ENCODE measurements around the gene DSP. TPM values are rescaled to one million over a fixed set of nuclear protein-coding genes. Genes with fewer than 3 reads are reported as not detected.

The DSP gene
- total RNA-seq, 2 experiments from 2014 or later = 0.09 to 0.12 TPM

DNA sequence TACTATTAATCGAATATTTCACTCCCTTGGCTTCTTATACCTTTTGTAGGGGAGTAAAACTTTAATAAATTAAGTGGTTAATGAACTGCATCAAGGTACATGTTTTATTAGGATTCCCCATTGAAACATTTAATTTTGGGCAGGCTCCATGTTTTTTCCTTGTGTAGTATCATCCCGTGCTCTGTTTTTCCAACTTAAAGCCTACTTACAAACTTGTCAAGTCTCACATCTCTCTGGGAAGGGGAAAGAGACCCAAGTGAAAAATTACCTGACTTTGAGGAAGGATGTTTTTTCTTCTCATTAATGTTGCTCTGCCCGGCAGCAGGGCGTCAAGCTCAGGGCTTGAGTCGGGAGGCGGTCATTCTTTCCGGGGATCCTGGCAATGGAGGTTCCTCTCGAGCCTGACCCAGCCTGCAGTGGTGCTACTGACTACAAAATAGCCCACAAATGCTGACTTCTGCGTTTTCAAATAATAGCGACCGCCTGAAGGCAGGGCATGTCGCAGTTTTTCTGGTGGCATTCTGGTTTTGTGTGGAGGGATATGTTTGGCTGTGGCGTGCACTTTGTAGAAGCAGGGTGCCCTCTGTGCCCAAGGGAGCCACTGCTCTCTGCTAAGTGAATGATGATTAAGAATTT, 2.4 kb downstream of the DSP start:
- no peaks in the 10 kb centered on the region for H3K36me3 Mint-ChIP-seq
- H3K4me1 Mint-ChIP-seq = peaks cover 11% of the 10 kb centered on the region
- CTCF ChIA-PET = no interaction called here
- H3K27me3 Mint-ChIP-seq = peaks cover 76% of the 10 kb centered on the region
- H3K9me3 Mint-ChIP-seq (ENCODE audit: low read depth) = no peaks in the 10 kb centered on the region
- H3K4me3 Mint-ChIP-seq = no peak overlapping the region
- no peak overlapping the region for H3K27ac Mint-ChIP-seq
- DNase-seq (no peak), ATAC-seq (no peak)

DNA sequence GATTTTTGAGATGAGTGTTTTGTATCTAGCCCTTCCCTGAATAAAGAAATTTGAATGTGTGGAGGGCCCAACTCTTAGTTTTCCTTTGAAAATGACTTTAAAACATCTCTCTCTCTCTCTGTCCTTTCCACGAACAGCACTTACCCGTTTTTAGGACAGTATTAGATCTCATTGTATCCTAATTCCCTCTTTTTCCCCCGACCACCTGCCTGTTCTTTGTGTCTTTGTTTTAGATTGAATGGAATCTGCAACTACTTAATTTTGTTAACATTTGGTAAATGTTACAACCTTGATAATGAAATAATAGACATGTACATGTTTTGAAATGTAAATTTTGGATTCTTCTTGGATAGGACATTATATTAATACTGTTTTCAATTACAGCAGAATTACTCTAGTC, 3.1 kb downstream of the DSP start:
- Mint-ChIP-seq H3K4me1 (peaks cover 11% of the 10 kb centered on the region), H3K36me3 (no peaks in the 10 kb centered on the region), H3K27me3 (peaks cover 76% of the 10 kb centered on the region), H3K4me3 (no peak overlapping the region), H3K27ac (no peak overlapping the region), H3K9me3 (ENCODE audit: low read depth) (no peaks in the 10 kb centered on the region)
- CTCF ChIA-PET = no interaction called here
- DNase-seq = no peak
- no peak for ATAC-seq

- DNase-seq (no peak), ATAC-seq (no peak)
- Mint-ChIP-seq H3K9me3 (ENCODE audit: low read depth) (no peaks in the 10 kb centered on the region), H3K36me3 (no peaks in the 10 kb centered on the region), H3K4me3 (no peak overlapping the region), H3K4me1 (peaks cover 8% of the 10 kb centered on the region), H3K27me3 (peaks cover 68% of the 10 kb centered on the region), H3K27ac (no peak overlapping the region)
- CTCF ChIA-PET = no interaction called here
Observed at GRCh38 chr6:7545316-7546019, 4.0 kb downstream of the DSP start.

GRCh38 chr6:7546020-7546369, 4.5 kb downstream of the DSP start:
- no peak for DNase-seq
- peaks cover 63% of the 10 kb centered on the region for H3K27me3 Mint-ChIP-seq
- no peak overlapping the region for H3K27ac Mint-ChIP-seq
- no peaks in the 10 kb centered on the region for H3K36me3 Mint-ChIP-seq
- no peak for ATAC-seq
- CTCF ChIA-PET = no interaction called here
- no peaks in the 10 kb centered on the region for H3K9me3 Mint-ChIP-seq (ENCODE audit: low read depth)
- H3K4me1 Mint-ChIP-seq = peaks cover 4% of the 10 kb centered on the region
- no peak overlapping the region for H3K4me3 Mint-ChIP-seq

DNA sequence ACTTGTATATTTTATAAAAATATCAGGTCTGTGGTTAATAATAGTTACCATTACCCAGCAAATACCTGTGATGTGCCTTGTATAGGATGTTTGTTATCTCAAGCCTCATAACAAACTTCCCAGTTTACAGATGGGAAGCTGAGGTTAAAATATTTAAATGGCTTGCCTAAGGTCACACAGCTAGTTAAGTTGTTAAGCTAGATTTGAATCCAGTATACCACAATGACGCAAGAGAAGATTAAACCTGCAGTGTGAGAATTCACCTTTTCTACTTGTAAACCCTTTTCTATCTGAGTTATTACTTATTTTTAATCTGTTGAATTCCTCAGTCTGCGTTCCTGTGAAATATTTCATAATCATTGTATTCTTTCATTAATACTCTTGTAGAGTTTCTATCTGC, 4.9 kb downstream of the DSP start:
- ATAC-seq (no peak), DNase-seq (no peak)
- no peaks in the 10 kb centered on the region for H3K9me3 Mint-ChIP-seq (ENCODE audit: low read depth)
- no peaks in the 10 kb centered on the region for H3K36me3 Mint-ChIP-seq
- H3K4me3 Mint-ChIP-seq = no peak overlapping the region
- H3K27ac Mint-ChIP-seq = no peak overlapping the region
- H3K4me1 Mint-ChIP-seq = peaks cover 3% of the 10 kb centered on the region
- CTCF ChIA-PET = no interaction called here
- H3K27me3 Mint-ChIP-seq = peaks cover 61% of the 10 kb centered on the region

- H3K27ac Mint-ChIP-seq = no peak overlapping the region
- DNase-seq (no peak), ATAC-seq (no peak)
- CTCF ChIA-PET = no interaction called here
- no peaks in the 10 kb centered on the region for H3K9me3 Mint-ChIP-seq (ENCODE audit: low read depth)
- H3K36me3 Mint-ChIP-seq = no peaks in the 10 kb centered on the region
- H3K4me3 Mint-ChIP-seq = no peak overlapping the region
- H3K27me3 Mint-ChIP-seq = peaks cover 61% of the 10 kb centered on the region
- H3K4me1 Mint-ChIP-seq = peaks cover under 1% of the 10 kb centered on the region
Observed at GRCh38 chr6:7546896-7547295, 5.4 kb downstream of the DSP start.

- H3K4me3 Mint-ChIP-seq = no peak overlapping the region
- CTCF ChIA-PET = no interaction called here
- no peak for DNase-seq
- no peaks in the 10 kb centered on the region for H3K9me3 Mint-ChIP-seq (ENCODE audit: low read depth)
- no peaks in the 10 kb centered on the region for H3K36me3 Mint-ChIP-seq
- H3K27ac Mint-ChIP-seq = no peak overlapping the region
- H3K4me1 Mint-ChIP-seq = no peaks in the 10 kb centered on the region
- no peak for ATAC-seq
- peaks cover 60% of the 10 kb centered on the region for H3K27me3 Mint-ChIP-seq
Observed at GRCh38 chr6:7547315-7547714, 5.8 kb downstream of the DSP start.

DNA sequence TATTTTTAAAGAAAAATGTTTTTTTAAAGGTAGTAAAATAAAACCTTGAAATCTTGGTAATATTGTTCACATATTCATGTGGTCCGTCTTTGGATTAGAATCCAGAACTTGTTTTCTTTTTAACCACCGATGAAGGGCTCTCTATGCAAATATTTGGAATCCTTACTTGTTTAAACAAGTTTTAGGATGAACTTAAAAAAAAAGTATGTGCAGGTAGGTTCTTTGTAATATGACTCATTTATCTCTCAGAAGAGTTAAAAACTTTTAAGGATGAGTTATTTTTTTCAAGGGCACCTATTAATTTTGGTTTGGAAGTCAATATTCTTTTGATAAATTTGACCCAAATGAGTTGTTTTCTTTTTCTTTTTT, 8.9 kb downstream of the DSP start:
- Mint-ChIP-seq H3K4me1 (no peaks in the 10 kb centered on the region), H3K9me3 (ENCODE audit: low read depth) (no peaks in the 10 kb centered on the region), H3K27ac (no peak overlapping the region), H3K27me3 (peaks cover 56% of the 10 kb centered on the region), H3K4me3 (no peak overlapping the region), H3K36me3 (no peaks in the 10 kb centered on the region)
- CTCF ChIA-PET = interaction anchor here (0.7 kb wide), 1 partner anchor 61 kb away, joined by 3 read pairs; no protein-coding TSS in a partner anchor
- no peak for DNase-seq
- no peak for ATAC-seq

GRCh38 chr6:7554533-7555275, 13.2 kb downstream of the DSP start:
- Mint-ChIP-seq H3K27ac (no peak overlapping the region), H3K4me1 (no peaks in the 10 kb centered on the region), H3K4me3 (no peak overlapping the region), H3K9me3 (ENCODE audit: low read depth) (no peaks in the 10 kb centered on the region), H3K27me3 (peaks cover 55% of the 10 kb centered on the region), H3K36me3 (no peaks in the 10 kb centered on the region)
- DNase-seq (no peak), ATAC-seq (no peak)
- CTCF ChIA-PET = interaction anchor here (0.7 to 1.2 kb wide), 2 partner anchors 19 to 61 kb away, joined by 3 read pairs; no protein-coding TSS in a partner anchor

DNA sequence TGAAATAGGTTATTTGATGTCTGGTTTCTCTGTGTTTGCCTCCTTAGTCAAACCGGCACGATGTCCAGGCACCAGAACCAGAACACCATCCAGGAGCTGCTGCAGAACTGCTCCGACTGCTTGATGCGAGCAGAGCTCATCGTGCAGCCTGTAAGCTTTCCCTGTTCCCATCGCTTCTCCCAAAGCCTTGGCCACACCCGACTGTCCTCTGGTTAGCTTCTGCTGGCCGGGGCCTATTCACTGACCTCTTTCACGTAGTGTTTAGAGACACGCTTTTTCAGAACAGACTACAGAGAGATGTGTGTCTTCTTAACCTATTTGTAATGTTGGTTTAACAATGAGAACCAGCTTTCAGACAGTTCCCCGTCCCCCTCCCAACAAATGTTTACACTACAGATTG, 14.2 kb downstream of the DSP start:
- CTCF ChIA-PET = no interaction called here
- H3K9me3 Mint-ChIP-seq (ENCODE audit: low read depth) = no peaks in the 10 kb centered on the region
- no peak overlapping the region for H3K27ac Mint-ChIP-seq
- H3K4me1 Mint-ChIP-seq = no peaks in the 10 kb centered on the region
- H3K36me3 Mint-ChIP-seq = no peaks in the 10 kb centered on the region
- H3K27me3 Mint-ChIP-seq = peaks cover 62% of the 10 kb centered on the region
- no peak for DNase-seq
- ATAC-seq = no peak
- no peak overlapping the region for H3K4me3 Mint-ChIP-seq

GRCh38 chr6:7556394-7557106, 15.1 kb downstream of the DSP start:
- no peak for DNase-seq
- H3K9me3 Mint-ChIP-seq (ENCODE audit: low read depth) = no peaks in the 10 kb centered on the region
- H3K27me3 Mint-ChIP-seq = peaks cover 70% of the 10 kb centered on the region
- CTCF ChIA-PET = no interaction called here
- no peak for ATAC-seq
- H3K27ac Mint-ChIP-seq = no peak overlapping the region
- H3K4me3 Mint-ChIP-seq = no peak overlapping the region
- no peaks in the 10 kb centered on the region for H3K36me3 Mint-ChIP-seq
- no peaks in the 10 kb centered on the region for H3K4me1 Mint-ChIP-seq

DNA sequence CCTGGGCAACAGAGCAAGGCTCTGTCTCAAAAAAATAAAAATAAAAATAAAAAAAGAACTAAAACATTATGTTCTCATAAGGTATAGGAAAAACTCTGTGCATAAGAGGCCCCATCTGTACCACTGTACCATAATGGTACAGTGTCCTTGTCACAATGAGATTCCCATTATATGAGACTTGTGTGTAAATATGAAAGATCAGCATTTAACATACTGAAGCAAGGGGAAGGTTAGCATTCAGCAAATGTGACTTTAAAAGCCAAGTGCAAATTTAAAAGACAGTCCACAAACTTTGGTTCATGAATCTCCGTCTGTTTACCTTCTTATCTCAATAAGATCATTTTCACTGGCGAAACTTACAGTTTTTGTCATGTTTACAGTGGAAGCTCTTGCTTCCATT, 16.2 kb downstream of the DSP start:
- Mint-ChIP-seq H3K27ac (no peak overlapping the region), H3K4me3 (no peak overlapping the region), H3K36me3 (no peaks in the 10 kb centered on the region), H3K4me1 (no peaks in the 10 kb centered on the region), H3K9me3 (ENCODE audit: low read depth) (no peaks in the 10 kb centered on the region), H3K27me3 (peaks cover 70% of the 10 kb centered on the region)
- no peak for DNase-seq
- no peak for ATAC-seq
- CTCF ChIA-PET = no interaction called here

GRCh38 chr6:7558781-7559180, 17.3 kb downstream of the DSP start:
- no peak overlapping the region for H3K4me3 Mint-ChIP-seq
- CTCF ChIA-PET = no interaction called here
- no peak for ATAC-seq
- H3K27ac Mint-ChIP-seq = no peak overlapping the region
- no peaks in the 10 kb centered on the region for H3K9me3 Mint-ChIP-seq (ENCODE audit: low read depth)
- H3K36me3 Mint-ChIP-seq = no peaks in the 10 kb centered on the region
- no peaks in the 10 kb centered on the region for H3K4me1 Mint-ChIP-seq
- no peak for DNase-seq
- H3K27me3 Mint-ChIP-seq = peaks cover 72% of the 10 kb centered on the region

DNA sequence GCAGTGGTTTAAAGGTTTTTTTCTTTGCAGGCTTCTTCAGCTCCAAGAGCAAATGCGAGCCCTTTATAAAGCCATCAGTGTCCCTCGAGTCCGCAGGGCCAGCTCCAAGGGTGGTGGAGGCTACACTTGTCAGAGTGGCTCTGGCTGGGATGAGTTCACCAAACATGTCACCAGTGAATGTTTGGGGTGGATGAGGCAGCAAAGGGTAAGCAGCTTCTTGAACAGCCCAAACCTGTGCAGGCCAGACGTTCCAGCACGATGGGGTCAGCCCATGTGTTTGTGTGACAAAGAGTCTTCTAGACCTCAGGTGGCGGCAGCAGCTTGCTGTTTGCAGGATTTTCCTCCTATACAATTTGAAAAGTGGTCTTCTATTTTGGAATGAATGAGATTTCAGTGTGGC, 17.7 kb downstream of the DSP start:
- CTCF ChIA-PET = no interaction called here
- no peaks in the 10 kb centered on the region for H3K9me3 Mint-ChIP-seq (ENCODE audit: low read depth)

More for the DNA sequence above, 17.7 kb downstream of the DSP start:
- ATAC-seq (no peak), DNase-seq (no peak)
- Mint-ChIP-seq H3K4me3 (no peak overlapping the region), H3K27me3 (peaks cover 72% of the 10 kb centered on the region), H3K4me1 (no peaks in the 10 kb centered on the region), H3K36me3 (no peaks in the 10 kb centered on the region), H3K27ac (no peak overlapping the region)

Measured in activated CD8-positive, alpha-beta memory T cell treated with anti-CD3 and anti-CD28 coated beads, Interleukin-2, amount 10 ng/mL, durations not matched to agents 7 days and 5 days (primary cell).